Measurements from ENCODE around the gene AHCTF1.
"Not testable (repeated sequence)": the region's sequence is repeated elsewhere in the genome, so short reads cannot be mapped to it uniquely, and the experiment has no call there.

The AHCTF1 gene

DNA sequence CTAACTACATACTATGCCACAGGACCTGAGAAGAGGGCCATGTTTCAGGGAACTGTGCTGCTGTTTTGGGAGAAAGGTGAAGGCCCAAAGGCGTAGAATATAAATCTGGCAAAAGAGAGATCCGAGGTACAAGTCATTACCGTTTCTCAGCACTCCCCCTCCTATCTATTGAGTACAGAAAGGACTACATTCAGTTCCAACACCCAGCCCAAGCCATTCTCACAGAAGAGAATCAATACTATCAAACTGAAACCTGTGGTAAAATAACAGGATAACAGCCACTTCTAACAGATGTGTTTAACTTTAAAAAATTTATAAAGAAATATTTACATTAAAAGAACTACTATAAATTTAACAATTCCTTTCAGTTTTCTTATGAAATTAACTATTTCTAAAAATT, 7.8 kb downstream of the AHCTF1 start:
- in situ Hi-C loops (cut with HindIII; ENCODE audit: low sequenced_read_pairs) = no loop called here

DNA sequence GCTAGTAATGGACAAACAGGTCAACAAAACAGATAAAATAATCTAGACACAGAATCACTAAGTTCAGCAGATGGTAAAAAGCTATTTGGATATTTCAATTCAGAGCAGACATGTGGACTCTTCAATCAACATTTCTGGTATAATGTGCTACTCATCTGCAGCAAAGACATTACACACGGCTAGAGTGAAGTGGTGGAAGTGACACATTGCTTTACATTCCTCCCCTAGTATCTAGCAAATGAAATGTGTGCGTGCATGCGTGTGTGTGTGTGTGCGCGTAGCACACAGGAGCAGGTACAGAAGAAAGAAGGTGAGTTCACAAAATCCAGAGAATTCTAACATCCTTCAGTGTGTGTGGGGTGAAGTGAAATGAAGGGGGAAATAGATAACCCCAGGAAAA, 8.3 kb downstream of the AHCTF1 start:
- in situ Hi-C loops (cut with HindIII; ENCODE audit: low sequenced_read_pairs) = no loop called here

DNA sequence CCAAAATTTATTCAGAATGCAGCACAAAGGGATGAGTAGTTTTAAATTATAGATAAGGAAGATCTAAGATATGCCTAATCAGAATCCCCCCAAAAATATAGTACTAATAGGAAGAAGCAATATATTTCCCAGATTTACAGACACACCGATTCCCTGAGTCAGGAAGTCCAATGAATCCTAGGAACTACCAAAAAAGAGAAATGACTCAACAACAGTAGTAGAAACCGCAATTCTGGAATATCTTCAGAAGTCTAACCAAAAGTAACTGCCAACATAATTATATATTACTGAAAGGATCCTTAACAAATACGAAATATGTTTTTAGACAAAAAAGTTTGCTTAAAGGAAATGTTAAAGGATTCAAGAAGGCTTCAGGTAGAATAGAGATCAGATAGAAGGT, 10.3 kb downstream of the AHCTF1 start:
- in situ Hi-C loops (cut with HindIII; ENCODE audit: low sequenced_read_pairs) = no loop called here

DNA sequence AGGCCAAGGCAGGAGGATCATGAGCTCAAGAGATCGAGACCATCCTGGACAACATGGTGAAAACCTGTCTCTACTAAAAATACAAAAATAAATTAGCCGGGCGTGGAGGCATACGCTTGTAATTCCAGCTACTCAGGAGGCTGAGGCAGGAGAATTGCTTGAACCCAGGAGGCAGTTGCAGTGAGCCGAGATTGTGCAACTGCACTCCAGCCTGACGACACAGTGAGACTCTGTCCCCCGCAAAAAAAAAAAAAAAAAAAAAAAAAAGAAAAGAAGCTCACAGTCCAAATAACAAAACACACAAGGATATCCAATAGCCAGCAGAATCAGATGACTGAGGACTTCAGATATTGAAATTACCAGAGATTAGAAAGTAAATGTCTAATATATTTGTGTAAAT, 11.8 kb downstream of the AHCTF1 start:
- in situ Hi-C loops (cut with HindIII; ENCODE audit: low sequenced_read_pairs) = loop anchor here (10.0 kb wide), 1 partner anchor 65 kb away; no protein-coding TSS in a partner anchor

DNA sequence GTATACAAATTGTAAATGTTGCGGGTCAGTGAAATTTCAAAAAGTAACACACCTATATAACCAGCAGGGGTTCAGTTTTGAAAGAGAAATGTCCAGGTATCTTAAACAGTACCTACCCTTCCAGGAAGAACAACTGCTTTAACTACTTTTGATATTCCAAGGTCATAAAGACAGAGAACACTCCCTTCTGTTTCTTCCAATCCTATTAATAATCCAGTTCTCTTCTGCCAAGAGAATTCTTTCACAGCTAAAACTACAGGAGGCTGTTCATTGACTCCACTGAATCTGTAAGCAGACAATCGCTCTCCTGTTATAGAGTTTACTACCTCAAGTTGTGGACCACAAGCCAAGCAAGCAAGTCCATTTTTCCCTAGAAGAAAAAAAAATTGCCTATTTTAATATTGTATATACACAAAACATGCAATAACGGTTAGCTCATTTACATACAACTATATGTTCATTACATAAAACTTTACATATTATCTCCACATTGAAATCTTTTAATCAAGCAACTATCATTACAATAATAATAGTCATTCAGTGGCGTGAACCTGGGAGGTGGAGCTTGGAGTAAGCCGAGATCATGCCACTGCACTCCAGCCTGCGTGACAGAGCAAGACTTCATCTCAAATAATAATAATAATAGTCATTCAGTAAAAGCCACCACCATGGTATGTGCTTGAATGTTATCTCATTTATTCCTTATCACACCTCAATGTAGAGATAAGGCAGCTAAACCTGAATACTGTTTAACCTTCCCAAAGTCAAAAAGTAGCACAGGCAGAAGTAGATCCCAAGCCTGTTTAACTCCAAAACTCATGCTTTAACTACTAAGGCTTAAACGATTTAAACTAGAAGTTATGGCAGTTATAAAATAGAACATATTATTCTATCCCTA, 15.5 kb downstream of the AHCTF1 start:
- in situ Hi-C loops (cut with HindIII; ENCODE audit: low sequenced_read_pairs) = loop anchor here (10.0 kb wide), 1 partner anchor 61 kb away; no protein-coding TSS in a partner anchor

DNA sequence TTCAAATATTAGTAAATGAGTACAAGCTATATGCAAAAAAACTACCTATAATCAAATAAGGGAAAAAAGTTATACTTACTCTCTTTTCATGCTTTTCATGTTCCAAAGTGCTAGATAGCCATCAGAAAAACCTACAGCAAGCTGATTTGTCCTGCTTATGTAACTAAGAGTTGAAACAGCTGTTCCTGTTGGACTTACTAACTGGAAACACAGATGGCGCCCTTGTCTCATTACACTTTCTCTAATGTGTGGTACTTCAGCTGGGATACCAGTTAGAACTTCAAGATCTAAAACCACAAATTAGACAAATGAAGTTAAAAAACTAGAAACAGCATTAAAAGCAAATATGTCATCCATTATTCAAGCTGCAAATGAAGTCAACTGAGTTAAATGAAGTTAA, 24.3 kb downstream of the AHCTF1 start:
- in situ Hi-C loops (cut with HindIII; ENCODE audit: low sequenced_read_pairs) = no loop called here

DNA sequence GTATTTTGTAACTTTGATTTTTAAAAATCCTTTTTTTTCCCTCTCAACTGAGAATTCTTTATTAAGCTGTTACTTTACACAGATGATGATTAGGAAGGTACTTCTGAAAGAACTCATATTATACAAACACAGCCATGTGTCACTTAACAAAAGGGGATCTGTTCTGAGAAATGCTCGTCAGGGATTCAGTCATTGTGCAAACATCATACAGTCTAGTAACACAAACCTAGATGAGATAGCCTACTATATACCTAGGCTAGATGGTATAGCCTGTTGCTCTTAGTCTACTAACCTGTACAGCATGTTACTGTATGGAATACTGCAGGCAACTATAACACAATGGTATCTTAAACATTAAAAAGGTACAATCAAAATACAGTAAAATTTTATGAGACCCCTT, 24.9 kb downstream of the AHCTF1 start:
- in situ Hi-C loops (cut with HindIII; ENCODE audit: low sequenced_read_pairs) = no loop called here

DNA sequence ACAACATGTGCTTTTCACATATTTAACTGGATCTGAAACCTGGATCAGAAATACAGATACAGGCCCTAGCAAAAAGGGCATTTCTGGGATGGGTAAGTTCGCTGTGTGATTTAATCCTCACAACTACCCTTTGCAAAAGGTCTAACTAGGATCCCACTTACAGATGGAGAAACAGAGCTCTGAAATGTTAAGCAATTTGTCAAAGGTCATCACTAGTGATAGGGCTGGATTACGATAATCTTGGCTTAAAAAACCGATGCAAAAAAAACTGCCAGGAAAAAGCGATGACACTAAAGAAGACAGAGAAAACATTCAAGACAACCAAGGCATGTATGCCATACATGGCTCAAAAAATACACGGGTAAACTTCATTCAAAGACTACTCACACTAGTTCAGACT, 29.9 kb downstream of the AHCTF1 start:
- in situ Hi-C loops (cut with HindIII; ENCODE audit: low sequenced_read_pairs) = no loop called here

DNA sequence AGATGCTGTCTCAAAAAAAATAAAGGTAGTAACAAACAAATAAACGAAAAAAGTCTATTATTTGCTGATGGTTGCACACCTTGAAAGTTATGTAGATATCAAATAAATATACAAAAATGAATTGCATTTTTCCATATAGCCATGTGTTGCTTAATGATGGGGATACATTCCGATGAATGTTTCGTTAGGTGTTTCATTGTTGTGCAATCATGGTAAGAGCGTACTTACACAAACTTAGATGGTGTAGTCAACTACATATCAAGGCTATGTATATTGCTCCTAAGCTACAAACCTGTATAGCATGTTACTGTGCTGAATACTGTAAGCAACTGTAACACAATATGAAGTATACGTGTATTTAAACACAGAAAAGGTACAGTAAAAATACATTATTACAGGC, 34.4 kb downstream of the AHCTF1 start:
- in situ Hi-C loops (cut with HindIII; ENCODE audit: low sequenced_read_pairs) = no loop called here

DNA sequence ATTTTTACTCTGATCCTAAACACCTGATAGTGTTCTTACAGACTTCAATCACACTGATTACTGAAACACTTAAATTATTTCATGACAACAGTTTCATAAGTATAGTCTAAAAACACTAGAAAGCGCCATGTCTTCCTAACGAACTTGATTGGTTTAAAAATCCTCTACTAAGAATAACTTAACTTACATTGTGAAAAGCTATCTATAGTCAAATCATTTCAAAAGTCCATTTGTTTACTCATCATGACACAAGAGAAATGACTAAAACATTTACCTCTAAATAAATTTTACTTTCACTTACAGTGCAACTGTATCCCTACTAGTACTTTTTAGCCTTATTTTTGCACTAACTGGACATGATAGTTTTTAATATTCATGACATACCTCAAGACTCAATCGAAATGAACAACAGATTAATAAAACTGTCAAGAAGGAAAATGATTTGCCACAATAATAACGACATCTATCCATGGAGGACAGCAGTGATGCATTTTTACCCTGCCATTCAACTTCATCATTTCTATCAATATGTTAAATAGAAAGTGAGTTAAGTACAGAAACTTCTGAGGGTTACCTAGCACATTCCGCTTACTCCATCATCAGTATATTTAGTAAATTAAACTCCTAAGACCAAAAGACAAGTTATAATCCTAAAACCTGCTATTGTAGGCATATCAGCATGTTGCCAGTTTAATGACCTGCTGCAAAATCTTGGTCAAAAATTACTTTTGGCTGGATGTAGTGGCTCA, 38.4 kb downstream of the AHCTF1 start:
- in situ Hi-C loops (cut with HindIII; ENCODE audit: low sequenced_read_pairs) = no loop called here

DNA sequence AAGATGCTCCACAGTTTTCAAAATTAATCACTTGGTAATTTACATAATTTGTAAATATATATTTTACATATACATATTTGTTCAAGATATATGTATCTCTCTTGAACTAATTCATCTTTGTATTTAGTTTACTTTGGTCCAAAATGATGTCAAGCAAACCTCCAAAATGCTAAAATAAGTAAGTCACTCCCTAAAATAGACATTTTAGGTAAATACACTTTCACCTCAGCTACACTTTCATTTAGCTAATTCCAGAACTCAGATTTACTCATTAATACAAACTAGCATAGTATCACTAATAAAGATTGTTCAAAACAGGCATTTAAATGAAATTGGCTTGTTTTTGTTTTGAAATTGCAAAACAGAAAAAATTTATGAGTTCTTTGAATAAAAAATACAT, 40.6 kb downstream of the AHCTF1 start:
- in situ Hi-C loops (cut with HindIII; ENCODE audit: low sequenced_read_pairs) = no loop called here

DNA sequence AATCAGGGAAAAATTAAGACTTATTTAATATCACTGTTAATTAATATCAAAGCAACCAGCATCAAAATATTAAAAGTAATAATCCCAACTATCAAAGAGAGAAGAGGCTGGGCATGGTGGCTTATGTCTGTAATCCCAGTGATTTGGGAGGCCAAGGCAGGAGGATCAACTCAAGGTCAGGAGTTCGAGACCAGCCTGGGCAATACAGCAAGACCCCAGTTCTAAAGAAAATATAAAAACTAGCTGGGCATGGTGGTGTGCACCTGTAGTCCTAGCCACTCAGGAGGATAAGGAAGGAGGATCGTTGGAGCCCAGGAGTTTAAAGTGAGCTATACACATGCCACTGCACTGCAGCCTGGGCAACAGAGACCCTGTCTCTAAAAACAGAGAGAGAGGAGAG, 43.2 kb downstream of the AHCTF1 start:
- in situ Hi-C loops (cut with HindIII; ENCODE audit: low sequenced_read_pairs) = no loop called here

DNA sequence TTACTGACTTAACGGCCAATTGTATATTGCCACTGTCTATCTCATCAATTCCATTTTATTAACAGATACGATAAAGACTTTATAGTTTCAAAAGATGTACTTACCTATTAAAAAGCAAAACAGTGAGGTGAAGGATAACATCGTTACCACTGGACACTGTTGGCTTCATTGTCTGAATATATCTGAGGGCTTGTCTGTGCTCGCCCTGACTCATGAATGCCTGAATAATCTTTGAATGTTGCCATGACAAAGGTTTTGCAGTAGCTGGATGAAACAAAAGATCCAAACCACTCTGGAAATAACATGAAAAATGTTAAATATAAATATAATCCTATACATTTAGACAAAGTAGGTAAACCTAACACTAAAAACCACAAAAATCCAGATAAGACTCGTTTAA, 46.4 kb downstream of the AHCTF1 start:
- in situ Hi-C loops (cut with HindIII; ENCODE audit: low sequenced_read_pairs) = not testable (repeated sequence)

DNA sequence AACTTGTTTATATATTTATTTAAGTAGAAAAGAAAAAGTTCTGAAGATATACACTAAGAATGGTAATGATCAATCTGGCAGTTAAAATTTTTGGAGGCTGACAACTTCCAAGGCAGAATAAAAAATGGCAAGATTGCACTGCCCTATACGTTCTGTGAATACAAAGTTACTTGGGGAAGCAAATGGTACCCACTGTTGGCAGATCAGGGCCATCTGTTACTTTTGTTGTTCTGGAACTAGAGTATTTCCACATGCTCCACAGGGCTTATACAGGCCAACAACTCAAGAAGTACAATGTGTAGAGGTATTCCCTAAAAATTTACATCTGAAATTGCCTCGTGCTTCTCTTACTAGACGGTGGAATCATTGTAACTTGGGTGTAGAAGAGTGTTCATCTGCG, 53.2 kb downstream of the AHCTF1 start:
- in situ Hi-C loops (cut with HindIII; ENCODE audit: low sequenced_read_pairs) = no loop called here

DNA sequence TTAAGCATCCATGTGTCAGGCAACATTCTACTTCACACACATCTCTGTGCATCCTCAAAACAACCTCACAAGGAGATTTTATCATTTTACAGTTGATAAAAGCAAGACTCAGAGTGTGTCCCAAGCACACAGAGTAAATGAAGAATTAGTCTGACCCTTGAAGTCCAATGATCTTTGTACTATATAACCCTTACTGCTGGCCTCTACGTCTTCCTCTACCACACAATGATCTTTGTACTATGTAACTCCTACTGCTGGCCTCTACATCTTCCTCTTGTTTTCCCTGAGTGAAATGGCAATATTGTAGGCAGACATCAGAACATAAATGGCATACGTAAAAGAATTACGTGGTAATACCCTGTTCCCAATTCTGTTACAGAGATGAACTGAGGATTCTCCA, 55.3 kb downstream of the AHCTF1 start:
- in situ Hi-C loops (cut with HindIII; ENCODE audit: low sequenced_read_pairs) = no loop called here

DNA sequence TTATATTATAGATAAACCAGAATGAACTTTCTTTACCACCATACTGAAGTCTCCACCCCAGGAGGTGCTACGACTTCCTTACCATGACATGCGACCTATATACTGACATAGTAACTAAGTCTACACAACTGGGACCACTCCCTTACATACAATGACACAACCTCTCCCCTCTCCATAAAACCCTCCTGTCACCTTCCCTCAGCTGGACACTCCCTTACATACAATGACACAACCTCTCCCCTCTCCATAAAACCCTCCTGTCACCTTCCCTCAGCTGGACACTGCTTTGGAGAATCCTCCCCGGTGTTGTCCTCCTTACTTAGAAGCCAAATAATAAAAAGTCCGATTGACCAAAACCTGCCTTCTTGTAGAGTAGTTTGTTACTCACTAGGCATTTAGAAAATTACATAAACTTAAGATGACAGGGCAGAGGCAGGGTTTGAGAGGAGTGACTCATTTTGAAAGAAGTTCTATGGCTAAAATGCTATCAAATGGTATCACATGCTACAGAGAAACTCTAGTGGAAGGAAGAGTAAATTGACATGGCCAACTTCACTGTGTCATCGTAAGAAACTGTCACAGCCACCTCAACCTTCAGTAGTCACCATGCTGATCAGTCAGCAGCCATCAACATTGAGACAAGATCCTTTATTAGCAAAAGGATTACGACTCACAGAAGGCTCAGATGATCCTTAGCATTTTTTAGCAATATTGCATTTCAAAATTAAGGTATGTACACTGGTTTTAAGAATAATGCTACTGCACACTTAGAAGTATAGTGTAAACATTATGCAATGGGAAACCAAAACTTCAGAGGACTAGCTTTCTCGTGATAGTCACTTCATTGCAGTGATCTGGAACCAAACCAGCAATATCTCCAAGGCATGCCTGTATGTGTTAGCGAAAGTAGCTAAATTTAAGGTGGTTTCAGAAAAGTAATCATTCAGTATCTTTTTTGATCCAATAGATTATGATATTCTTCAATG, 56.4 kb downstream of the AHCTF1 start:
- in situ Hi-C loops (cut with HindIII; ENCODE audit: low sequenced_read_pairs) = no loop called here

DNA sequence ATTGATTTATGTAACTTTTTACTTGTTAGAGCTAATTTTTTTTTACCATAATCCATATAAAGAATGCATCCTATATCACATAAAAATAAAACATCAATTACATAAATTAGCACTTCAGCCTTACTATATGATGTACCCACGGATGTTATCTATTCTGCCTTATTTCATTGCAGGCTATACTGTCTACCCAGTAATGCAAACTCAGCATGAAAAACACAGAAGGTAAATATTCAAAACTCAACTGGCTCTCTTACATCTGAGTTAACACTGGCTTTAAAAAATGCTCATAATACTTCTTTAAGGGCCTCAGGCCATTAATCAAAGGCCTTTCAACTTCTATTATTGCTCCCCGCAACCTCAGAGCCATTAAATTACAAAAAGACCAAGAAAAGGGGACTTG, 65.8 kb downstream of the AHCTF1 start:
- in situ Hi-C loops (cut with HindIII; ENCODE audit: low sequenced_read_pairs) = no loop called here

DNA sequence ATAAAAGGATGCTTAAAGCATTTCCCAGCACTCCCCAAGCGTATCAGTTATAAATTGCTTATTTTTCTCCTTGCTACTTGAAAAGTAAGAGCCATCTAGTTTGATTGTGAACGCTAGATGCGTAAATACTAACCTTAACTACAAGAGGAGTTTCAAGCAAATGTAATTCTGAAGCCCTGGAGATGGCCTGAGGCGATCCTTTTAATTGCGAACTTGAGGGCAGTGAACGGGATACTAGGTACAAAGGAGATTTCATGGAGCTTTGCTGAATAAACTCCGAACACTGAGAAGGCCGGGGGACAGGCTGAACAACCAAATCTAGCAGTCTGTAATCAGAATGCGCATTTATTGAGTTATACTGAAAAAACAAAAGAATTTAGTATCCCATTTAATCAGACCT, 68.0 kb downstream of the AHCTF1 start:
- in situ Hi-C loops (cut with HindIII; ENCODE audit: low sequenced_read_pairs) = not testable (repeated sequence)

DNA sequence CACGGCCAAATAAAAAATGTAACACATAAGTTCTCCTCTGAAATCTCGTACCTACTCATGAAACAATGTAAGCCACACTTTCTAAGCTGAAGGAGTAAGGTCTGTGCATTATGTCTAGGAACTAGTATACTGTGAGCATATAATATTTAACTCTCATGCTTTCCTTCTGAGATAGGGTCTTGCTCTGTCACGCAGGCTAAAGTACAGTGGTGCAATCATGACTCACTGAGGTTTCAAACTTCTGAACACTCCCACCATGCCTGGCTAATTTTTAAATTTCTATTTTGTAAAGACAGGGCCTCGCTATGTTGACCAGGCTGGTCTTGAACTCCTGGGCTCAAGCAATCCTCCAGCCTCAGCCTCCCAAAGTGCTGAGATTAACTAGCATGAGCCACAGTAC, 71.3 kb downstream of the AHCTF1 start:
- in situ Hi-C loops (cut with HindIII; ENCODE audit: low sequenced_read_pairs) = no loop called here

DNA sequence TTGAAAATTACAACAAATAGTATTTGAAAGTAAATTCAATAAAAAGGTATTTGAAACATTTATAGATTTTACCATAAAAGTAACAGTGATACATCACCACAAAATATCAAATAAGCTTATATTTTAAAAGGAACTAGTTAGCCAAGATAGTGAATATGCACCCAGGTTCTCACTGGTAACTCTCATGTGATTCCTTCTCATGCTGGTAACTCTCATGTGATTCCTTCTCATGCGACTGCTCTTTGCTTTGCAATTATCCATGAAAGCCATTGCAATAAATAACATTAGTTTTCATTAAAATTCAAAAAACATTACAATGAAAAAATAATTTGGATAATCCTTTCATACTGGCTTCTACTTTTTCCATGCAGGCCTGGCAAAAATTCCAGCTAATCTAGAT, 75.4 kb downstream of the AHCTF1 start:
- in situ Hi-C loops (cut with HindIII; ENCODE audit: low sequenced_read_pairs) = loop anchor here (10.0 kb wide), 1 partner anchor 58 kb away; no protein-coding TSS in a partner anchor

DNA sequence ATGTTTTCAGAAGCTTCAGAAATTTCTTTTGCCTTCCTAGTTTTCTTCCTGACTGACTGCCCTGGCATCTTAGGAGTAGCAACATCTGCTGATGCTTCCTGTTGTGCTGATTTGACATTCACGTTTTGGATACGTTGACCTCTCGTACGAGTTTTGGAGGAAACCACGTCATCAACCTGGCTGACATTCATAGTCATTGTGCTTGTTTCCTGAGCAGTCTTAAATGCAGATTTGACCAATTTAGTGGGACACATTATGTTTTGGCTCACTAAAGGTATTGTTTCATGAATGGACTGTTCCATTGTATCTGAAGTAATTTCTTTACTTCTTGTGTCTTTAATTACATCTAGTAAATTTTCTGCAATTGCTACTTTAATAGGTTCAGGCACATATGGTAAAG, 81.1 kb downstream of the AHCTF1 start:
- in situ Hi-C loops (cut with HindIII; ENCODE audit: low sequenced_read_pairs) = loop anchor here (10.0 kb wide), 1 partner anchor 64 kb away; no protein-coding TSS in a partner anchor
